ENCODE data around the gene ZNF345.

ZNF345 gene

GRCh38 chr19:36850559-36851442 lies at the start of gene ZNF345:
Gene ZNF345, plus strand, starts transcription at chr19:36850876. Its CDS starts 25,955 bp downstream, at chr19:36876831.
- DNase-seq: peak; percentile 34 to 95 (median 85)

DNA sequence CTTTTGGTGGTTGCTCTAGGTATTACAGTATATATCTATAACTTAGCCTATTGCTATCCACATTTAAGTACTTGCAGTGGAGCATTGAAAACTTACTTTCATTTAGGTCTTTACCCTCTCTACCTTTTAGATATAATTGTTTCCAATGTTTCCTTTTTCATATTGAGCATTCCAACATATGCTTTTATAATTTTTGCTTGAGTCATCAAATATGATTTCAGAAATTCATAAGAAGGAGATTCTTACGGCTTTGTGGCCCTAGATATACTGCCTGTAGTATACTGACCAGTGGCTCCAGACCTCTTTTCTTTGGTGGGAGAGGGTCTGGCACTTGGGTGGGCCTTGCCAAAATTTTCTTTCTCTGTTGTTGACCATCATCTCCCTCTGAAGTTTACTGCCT lies 45.3 kb upstream of the ZNF345 start:
- DNase-seq: no peak

DNA sequence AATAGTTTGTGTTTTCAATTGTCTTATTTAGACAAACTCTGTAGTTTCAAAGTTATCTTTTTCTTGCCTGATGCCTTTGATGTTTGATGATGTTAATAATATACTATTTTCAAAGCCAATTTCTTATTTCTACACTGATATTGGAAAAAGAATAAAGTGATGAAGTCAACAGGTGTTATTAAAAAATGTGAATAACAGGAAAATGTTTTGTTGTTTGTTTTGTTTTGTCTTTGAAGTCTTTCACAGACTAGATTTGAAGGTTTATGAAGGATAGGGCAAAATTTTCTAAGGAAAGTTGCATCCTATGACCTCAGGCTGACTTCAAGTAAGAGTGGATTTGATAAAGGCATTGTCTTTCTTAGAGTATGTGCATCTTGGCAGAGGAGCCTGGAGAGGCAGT lies 43.6 kb upstream of the ZNF345 start:
- DNase-seq: no peak

DNA sequence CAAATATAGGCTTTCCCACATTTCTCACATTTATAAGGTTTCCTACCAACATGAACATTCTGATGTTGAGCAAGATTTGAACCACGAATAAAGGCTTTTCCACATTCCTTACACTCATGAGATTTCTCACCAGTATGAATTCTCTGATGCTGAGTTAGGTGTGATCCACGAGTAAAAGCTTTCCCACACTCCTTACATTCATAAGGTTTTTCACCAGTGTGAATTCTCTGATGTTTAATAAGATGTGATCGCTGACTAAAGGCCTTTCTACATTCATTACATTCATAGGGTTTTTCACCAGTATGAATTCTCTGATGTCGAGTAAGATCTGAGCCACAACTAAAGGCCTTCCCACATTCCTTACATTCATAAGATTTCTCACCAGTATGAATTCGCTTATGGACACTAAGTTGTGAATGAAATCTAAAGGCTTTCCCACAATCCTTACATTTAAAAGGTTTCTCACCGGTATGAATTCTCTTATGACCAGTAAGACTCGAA lies 31.5 kb upstream of the ZNF345 start:
- DNase-seq: no peak

- no peak for DNase-seq
Observed at GRCh38 chr19:36821758-36822157, 28.9 kb upstream of the ZNF345 start.

GRCh38 chr19:36833430-36833829 lies 17.2 kb upstream of the ZNF345 start:
- no peak for DNase-seq

- DNase-seq: no peak
Observed at GRCh38 chr19:36837176-36837905, 13.3 kb upstream of the ZNF345 start.

- peak; percentile 20 to 95 (median 87) for DNase-seq
Observed at GRCh38 chr19:36837906-36838783, 12.5 kb upstream of the ZNF345 start, which contains the start of gene ZNF790. Gene ZNF790, minus strand, starts transcription at chr19:36838387. Its CDS starts 12,768 bp downstream, at chr19:36825619.

GRCh38 chr19:36838784-36839324 lies 11.8 kb upstream of the ZNF345 start:
- DNase-seq: no peak

- no peak for DNase-seq
Observed at GRCh38 chr19:36847968-36848367, 2.7 kb upstream of the ZNF345 start.

DNA sequence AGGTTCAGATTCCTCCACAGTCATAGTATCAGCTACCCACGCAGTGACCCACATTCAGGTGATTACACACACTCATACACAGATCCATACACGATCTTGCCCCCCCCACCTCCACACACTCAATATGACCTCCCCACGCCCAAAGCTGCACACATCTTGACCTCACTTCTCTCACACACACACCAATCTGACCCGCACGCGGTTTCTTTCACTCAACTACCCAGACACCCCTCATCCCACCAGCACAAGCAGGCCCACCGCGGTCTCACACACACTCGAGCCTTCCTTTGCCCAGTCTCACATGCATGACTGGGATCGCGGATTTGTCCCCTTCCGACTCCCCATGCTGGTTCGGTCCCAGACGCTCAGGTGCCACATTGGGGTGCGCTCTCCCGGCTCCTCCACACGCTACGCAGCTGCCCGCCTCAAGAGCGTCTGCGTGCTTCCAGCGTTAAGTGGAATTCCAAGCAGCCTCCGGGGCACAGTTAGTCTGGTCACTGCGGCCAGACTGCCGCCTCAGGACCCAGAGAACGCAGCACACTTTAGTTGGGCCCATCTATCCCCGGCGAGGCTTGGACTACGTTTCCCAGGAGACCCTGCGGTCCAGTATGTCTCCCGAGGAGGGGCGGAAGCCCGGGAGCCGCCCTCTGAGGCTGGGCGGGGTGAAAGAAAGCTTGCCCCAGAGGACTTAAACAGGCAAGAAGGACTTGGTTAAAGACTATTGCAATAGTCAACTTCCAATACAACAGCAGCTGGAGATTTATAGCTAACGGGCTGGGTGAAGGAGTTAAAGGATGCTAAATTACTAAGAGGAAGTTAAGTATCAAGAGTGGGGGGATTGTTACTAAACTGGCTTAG lies 746 bp upstream of the ZNF345 start:
- peak; percentile 53 to 95 (median 85) for DNase-seq

DNA sequence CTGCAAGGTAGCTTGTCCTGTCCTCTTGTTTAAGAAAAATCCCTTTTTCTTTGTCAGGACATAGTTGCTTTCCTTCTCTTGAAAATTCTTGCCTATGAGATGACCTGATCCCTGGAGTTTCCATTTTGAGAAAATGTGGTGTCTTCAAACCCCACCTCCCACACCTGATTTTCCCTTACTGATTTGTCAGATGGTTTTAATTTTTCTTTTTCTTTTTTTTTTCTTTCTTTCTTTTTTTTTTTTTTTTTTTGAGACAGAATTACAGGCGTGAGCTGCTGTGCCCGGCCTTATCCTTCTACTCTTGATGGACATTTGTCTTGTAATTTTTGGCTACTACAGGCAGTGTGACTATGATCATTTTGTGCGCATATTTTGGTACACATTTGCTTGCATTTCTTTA lies 1.2 kb downstream of the ZNF345 start:
- DNase-seq: no peak

DNA sequence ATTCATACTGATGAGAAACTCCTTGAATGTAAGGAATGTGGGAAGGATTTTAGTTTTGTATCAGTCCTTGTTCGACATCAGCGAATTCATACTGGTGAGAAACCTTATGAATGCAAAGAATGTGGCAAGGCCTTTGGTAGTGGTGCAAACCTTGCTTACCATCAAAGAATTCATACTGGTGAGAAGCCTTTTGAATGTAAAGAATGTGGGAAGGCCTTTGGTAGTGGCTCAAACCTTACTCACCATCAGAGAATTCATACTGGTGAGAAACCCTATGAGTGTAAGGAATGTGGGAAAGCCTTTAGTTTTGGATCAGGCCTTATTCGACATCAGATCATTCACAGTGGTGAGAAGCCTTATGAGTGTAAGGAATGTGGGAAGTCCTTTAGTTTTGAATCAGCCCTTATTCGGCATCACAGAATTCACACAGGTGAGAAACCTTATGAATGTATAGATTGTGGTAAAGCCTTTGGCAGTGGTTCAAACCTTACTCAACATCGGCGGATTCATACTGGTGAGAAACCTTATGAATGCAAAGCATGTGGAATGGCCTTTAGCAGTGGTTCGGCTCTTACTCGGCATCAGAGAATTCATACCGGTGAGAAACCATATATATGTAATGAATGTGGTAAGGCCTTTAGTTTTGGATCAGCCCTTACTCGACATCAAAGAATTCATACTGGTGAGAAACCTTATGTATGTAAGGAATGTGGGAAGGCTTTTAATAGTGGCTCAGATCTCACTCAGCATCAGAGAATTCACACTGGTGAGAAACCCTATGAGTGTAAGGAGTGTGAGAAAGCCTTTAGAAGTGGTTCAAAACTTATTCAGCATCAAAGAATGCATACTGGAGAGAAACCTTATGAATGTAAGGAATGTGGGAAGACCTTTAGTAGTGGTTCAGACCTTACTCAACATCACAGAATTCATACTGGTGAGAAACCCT lies 26.6 kb downstream of the ZNF345 start:
- DNase-seq: no peak

DNA sequence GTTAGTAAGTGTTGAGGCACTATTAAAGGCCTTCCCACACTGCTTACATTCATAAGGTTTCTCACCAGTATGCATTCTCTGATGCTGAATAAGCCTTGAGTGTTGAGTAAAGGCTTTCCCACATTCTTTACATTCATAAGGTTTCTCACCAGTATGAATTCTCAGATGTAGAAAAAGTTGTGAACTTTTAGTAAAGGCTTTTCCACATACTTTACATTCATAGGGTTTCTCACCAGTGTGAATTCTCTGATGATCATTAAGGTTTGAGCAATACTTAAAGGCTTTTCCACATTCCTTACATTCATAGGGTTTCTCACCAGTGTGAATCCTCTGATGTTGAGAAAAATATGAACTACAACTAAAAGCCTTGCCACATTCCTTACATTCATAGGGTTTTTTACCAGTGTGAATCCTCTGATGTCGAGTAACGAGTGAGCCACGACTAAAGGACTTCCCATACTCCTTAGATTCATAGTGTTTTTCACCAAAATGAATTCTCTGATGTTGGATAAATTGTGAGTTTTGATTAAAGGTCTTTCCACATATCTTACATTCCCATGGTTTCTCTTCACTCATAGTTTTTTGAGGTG lies 41.2 kb downstream of the ZNF345 start:
- DNase-seq: no peak

DNA sequence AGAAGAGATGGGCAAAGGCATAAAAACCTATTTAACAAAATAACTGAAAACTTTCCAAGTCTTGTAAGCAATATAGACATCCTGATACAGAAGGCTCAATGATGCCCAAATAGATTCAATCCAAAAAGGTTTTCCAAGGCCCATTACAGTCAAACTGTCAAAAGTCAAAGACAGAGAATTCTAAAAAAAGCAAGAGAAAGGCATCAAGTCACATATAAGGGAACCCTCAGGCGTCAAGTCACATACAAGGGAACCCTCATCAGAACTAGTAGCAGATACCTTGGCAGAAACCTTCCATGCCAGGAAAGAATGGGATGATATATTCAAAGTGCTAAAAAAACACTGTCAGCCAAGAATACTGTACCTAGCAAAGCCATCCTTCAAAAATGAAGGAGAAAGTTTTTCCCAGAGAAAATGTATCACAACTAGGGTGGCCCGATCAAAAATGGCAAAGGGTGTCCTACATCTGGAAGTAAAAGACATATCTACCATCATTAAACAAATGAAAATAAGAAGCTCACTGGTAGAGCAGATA lies 44.2 kb downstream of the ZNF345 start:
- DNase-seq: no peak

GRCh38 chr19:36898422-36898821 lies 47.7 kb downstream of the ZNF345 start:
- DNase-seq: no peak

- peak; percentile 24 to 98 (median 89) for DNase-seq
Observed at GRCh38 chr19:36915992-36916830, 65.5 kb downstream of the ZNF345 start, which contains the start of the genes ZNF568 and ZNF829. Gene ZNF568, plus strand, starts transcription at chr19:36916332. Its CDS starts 6,439 bp downstream, at chr19:36922771. Gene ZNF829, minus strand, starts transcription at chr19:36916291. Its CDS starts 1,124 bp downstream, at chr19:36915167.
